T-helper 2 cell treated with Interferon-gamma antibody and Interleukin-4, amounts not matched to agents 100 ng/mL and 5 ng/mL, for 36 hours (primary cell): ENCODE results near the gene PNKD. TPM values are rescaled to one million over a fixed set of nuclear protein-coding genes. Genes with fewer than 3 reads are reported as not detected.

Source experiments
- intact Hi-C: fragments of 100-400 bp; cut with micrococcal nuclease; formaldehyde crosslinking; loops from one replicate; pipeline ENCODE4 v1.15.1; 2023
- total RNA-seq: library from RNA; stranded (reverse); gene quantifications from 2 replicates; pipeline ENCODE4 v1.2.3, GENCODE V29; 2022

PNKD gene
- total RNA-seq, 1 donor from 2014 or later = 26.3 TPM

- intact Hi-C loops = no loop called here
These were observed 62.8 kb downstream of the PNKD start for GRCh38 chr2:218332920-218333645.

GRCh38 chr2:218334531-218334930 is 64.2 kb downstream of the PNKD start:
- intact Hi-C loops = no loop called here

- intact Hi-C loops = no loop called here
These were observed 70.3 kb downstream of the PNKD start for GRCh38 chr2:218340656-218341055.

DNA sequence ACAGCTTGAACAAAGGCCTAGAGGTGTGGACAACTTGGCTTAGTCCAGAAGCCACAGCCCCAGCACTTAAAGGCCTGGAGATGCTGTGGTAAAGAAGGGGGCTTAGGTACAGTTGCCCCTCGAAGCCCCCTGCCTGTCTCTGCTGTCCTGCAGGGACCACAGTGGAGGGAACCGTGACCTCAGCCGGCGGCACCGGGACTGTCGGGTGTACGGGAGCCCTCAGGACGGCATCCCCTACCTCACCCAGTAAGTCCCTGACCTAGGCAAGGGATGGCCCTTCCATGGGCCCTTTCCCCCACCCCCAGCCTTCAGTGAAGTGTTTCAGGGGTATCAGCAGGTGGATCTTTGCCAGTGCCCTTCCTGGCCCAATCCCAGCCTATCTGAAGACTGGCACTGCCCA is 71.1 kb downstream of the PNKD start:
- intact Hi-C loops = no loop called here

DNA sequence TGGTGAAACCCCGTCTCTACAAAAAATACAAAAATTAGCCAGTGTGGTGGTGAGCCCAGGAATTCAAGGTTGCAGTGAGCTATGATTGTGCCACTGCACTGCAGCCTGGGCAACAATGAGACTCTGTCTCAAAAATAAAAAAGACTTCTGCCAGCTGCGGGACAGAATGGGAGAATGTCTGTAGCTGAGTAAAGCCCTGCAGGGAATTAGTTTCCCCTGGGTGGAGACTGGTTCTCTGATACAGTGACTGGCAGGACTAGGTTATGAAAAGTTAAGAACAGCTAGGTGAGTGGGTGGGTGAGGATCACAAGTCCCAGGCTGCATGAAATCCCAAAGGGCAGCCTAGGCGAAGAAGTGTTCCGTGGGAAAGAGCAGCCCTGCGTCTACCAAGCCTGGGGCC is 72.5 kb downstream of the PNKD start:
- intact Hi-C loops = no loop called here

- intact Hi-C loops = no loop called here
These were observed 73.3 kb downstream of the PNKD start for GRCh38 chr2:218343591-218343990.

GRCh38 chr2:218344090-218344754 is 73.9 kb downstream of the PNKD start:
- intact Hi-C loops = no loop called here

DNA sequence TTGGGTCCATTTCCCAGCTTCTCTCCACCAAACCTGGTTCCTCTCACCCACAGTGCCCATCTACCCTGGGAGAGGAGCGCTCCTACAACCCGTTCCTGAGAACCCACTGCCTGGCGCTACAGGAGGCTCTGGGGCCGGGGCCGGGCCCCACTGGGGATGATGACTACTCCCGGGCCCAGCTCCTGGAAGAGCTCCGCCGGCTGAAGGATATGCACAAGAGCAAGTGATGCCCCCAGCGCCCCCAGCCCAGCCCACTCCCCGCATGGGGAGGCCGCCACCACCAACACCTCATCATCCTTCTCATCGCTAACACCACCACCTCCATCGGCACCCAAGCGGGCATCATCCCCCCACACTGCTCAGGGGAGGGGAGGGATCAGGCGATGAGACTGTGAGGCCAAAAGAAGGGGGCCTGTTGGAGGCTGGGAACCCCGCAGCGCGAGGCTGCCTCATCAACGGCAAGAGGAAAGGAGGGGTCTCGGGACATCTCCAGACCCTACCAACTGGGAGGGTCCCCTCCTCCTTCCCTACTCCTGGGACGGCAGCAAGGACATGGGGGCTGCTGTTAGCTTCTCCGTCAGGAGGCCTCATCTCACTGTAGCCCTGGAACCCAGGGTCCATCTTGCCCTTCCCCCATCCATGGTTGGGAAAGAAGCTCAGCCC is 74.6 kb downstream of the PNKD start:
- intact Hi-C loops = no loop called here

DNA sequence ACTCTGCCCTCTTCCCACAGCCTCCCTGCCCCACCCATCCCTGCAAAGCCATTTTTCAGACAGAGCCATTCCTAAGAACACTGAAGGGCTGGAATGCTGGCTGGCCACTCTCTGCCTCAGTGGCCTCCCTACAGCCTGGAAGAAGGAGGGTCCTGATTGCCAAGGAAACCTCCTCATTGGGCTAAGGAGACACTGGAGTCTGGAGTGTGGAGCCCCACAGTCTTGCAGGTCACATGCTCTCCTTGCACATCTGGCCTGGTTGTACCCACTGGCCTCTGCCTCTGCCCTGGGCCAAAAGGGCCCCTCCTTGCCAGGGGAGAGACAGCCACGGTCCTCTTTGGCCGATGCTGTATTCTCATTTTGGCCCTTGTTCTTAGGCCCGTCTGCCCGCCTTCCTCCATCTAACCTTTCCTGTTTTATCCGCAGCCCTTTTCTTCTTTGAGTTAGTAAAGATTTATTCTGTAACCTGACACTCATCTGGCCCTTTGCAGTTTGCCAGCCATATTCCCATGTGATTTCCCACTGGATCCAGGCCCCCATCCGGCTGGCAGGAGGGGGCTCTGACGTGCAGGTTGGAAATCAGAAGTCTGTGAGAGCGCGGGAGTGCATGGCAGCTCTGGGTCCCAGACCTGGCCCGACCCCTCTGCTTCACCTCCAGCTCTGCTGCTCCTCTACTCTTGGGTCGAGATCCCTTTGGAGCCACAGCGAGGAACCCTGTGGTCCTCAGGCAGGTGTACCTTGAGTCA is 75.3 kb downstream of the PNKD start:
- intact Hi-C loops = no loop called here

- intact Hi-C loops = no loop called here
These were observed 76.9 kb downstream of the PNKD start for GRCh38 chr2:218347172-218347571.

DNA sequence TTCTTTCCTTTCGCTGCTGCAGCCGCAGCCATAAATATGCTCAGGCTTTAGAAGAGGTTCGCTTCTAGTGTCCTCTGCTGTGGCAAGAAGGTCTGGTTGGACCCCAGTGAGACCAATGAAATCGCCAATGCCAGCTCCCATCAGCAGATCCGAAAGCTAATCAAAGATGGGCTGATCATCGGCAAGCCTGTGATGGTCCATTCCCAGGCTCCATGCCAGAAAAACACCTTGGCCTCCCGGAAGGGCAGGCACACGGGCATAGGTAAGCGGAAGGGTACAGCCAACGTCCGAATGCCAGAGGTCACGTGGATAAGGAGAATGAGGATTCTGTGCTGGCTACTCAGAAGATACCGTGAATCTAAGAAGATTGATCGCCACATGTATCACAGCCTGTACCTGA is 83.7 kb downstream of the PNKD start:
- intact Hi-C loops = no loop called here

DNA sequence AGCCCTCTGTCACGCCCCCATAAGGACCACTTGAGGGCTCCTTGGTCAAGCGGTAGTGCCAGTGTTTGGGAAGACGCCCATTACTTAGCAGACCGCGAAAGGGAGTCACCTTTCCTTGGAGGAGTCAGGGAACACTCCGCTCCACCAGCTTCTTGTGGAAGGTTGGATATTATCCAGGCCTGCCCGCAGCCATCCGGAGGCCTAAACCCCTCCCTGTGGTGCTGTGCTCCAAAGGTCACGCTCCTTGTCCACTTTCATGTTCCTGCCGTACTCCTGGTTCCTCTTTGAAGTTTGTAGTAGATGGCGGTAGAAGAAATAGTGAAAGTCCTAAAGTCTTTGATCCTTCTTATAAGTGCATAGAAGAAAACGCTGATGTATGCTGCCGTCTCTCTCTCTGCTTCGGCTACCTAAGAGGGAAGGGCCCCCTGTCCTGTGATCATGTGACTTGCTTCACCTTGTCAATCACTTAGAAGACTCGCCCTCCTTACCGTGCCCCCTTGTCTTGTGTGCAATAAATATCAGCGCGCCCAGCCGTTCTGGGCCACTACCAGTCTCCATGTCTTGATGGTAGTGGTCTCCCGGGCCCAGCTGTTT is 84.6 kb downstream of the PNKD start:
- intact Hi-C loops = no loop called here

GRCh38 chr2:218357236-218358177 is 87.2 kb downstream of the PNKD start:
- intact Hi-C loops = loop anchor here (2.0 kb wide), 1 partner anchor 67 kb away; no protein-coding TSS in a partner anchor

DNA sequence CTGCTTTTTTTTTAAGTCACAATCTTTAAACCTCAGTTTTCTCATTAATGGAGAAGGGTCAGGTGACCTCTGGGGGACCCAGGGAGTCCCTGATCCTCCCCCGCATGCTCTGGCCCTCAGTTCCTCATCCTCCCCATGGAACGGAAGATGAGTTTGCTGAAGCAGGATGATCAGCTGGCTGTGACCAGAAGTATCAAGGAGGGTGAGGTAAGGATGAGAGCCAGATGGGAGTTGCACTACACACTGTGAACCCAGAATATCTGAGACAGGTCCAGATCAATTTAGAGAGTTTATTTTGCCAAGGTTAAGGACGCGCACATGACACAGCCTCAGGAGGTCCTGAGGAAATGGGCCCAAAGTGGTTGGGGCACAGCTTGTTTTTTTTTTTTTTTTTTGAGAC is 90.1 kb downstream of the PNKD start:
- intact Hi-C loops = no loop called here

- intact Hi-C loops = no loop called here
These were observed 92.3 kb downstream of the PNKD start for GRCh38 chr2:218362606-218363005.

DNA sequence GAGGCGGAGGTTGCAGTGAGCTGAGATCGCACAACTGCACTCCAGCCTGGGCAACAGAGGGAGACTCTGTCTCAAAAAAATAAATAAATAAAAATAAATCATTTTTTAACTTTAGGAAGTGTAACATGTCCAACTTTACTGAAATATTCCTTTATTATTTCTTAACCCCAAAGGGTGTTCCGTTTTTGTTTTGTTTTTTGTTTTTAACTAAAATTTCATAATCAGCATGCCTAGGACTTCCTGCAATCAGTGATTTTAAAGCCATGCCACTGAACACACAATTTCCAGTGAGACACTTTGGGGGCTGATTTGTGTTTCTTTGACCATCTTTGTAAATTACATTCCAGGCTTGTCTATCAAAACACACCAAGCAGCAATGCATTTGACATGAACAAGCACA is 93.4 kb downstream of the PNKD start:
- intact Hi-C loops = no loop called here

- intact Hi-C loops = no loop called here
These were observed 93.9 kb downstream of the PNKD start for GRCh38 chr2:218364196-218364595.

GRCh38 chr2:218366621-218367414 is 96.5 kb downstream of the PNKD start:
- intact Hi-C loops = no loop called here

DNA sequence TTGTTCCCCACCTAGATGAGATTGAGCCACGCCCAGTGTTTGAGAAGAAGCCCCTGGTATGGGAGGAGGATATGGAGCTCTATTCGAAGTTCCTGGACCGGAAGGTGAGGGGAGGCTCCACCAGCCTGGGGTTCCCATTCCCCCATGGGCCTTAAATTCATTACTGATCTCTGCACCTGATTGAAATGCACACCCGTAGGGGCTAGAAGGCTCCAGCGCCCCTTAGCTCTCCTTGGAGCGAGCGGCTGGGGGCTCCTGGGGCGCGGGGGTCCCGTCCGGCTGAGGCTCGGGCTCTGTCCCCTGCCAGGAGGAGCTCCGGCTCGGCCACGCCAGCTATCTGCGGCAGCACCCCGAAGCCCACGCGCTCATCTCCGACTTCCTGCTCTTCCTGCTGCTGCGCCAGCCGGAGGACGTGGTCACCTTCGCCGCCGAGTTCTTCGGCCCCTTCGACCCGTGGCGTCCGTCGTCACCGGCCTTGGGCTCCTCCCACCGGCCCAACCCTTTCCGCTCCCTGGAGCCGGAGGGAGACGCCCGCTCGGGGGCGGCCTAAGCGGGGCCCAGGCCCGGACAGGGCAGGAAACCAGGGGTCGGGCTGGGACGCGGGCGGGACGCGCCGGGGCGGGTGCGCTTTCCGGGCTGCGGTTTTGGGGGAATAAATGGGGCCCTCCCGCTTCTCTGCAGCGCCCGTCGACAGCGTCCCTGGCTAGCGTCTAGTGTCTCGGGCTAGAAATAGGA is 97.3 kb downstream of the PNKD start:
- intact Hi-C loops = no loop called here
